Neural progenitor cell (in vitro differentiated cells): ENCODE results near the gene CD248.
A peak's percentile ranks its signal among the peaks of the same experiment; 100 is the strongest.

Experiments used
- EZH2 ChIP-seq: fragments of 200-600 bp; sonication (generic); IDR thresholded peaks from 2 replicates; pipeline ENCODE4 v1.6.1; 2017; ENCODE audit warnings: antibody characterized with exemption, mild to moderate bottlenecking, moderate library complexity
- EZH2phosphoT487 ChIP-seq: fragments of 200-600 bp; sonication (generic); IDR thresholded peaks from 2 replicates; pipeline ENCODE4 v1.6.1; 2017; ENCODE audit warnings: antibody characterized with exemption
- TF ChIP-seq, protein P1 (sequence below): fragments of 200-600 bp; sonication (generic); IDR thresholded peaks from 2 replicates; pipeline ENCODE4 v1.5.1; 2017; ENCODE audit warnings: antibody characterized with exemption, mild to moderate bottlenecking

DNA sequence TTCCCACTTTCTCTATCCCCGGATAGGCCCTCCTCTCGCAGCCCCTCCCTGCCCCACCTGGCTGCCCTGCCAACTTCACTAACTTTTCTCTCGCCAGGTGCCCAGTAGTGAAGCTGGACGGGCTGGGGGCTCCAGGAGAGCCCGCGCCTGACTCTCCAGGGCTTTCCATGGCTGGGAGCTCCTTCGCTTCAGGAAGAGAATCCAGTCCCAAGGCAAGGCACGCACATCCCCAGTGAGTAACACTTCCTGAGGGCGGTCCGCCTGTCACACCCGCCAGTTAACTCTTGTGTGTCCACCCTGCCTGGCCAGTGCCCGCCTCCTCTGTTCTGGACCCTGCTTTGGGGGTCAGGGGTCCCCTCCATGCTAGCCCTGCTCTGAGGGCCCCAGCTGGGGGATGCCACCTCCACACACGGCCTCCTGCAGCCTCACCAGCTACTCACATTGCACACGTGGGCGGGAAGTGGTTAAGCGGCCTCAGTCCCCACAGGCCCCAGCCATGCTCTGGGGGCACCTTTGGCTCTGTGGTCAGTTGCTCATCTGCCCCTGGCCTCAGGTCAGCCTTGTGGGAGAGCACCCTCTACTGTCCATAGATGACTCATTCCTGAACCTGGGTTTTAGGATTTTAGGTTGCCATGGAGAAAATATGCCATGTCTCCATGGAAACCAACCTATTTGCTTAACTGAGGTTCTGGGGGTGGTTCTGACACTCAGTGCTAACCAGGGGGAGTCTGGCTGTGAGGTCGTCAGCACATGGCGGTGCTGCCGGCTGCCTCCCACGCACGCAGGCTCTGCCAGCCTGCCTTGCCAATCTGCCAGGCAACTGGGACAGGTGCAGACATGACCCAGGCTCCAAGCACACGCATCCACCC, 19.6 kb upstream of the CD248 start, which contains the start of gene RIN1:
- TF ChIP-seq, protein P1, sequence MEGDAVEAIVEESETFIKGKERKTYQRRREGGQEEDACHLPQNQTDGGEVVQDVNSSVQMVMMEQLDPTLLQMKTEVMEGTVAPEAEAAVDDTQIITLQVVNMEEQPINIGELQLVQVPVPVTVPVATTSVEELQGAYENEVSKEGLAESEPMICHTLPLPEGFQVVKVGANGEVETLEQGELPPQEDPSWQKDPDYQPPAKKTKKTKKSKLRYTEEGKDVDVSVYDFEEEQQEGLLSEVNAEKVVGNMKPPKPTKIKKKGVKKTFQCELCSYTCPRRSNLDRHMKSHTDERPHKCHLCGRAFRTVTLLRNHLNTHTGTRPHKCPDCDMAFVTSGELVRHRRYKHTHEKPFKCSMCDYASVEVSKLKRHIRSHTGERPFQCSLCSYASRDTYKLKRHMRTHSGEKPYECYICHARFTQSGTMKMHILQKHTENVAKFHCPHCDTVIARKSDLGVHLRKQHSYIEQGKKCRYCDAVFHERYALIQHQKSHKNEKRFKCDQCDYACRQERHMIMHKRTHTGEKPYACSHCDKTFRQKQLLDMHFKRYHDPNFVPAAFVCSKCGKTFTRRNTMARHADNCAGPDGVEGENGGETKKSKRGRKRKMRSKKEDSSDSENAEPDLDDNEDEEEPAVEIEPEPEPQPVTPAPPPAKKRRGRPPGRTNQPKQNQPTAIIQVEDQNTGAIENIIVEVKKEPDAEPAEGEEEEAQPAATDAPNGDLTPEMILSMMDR = peak; percentile 71
- TF ChIP-seq EZH2 (no peak), EZH2phosphoT487 (no peak)
